Measurements from ENCODE around the gene CCDC24. TPM values are rescaled to one million over a fixed set of nuclear protein-coding genes. Genes with fewer than 3 reads are reported as not detected.

The CCDC24 gene
- total RNA-seq, 2 experiments from 2014 or later: 8.9 to 9.2 TPM

GRCh38 chr1:43981135-43981491, 10.3 kb upstream of the CCDC24 start:
- TF ChIP-seq CTCF (conservative IDR thresholded peaks at IDR 0.05; ENCODE audit: low read length): no peak
- TF ChIP-seq EZH2phosphoT487 (IDR thresholded peaks at IDR 0.05; ENCODE audit: borderline replicate concordance, low read depth, low read length): no peak
- H3K4me3 ChIP-seq (ENCODE audit: low read depth, low read length, poor library complexity, severe bottlenecking): no peak overlapping the region
- H3K4me2 ChIP-seq (ENCODE audit: low read length): no peak overlapping the region
- H3K79me2 ChIP-seq (ENCODE audit: insufficient read depth, low read depth, low read length): no peaks in the 10 kb centered on the region
- intact Hi-C loops (cut with micrococcal nuclease; ENCODE audit: unreplicated experiment): no loop called here
- peaks cover 3% of the 10 kb centered on the region for H3K4me1 ChIP-seq (ENCODE audit: insufficient read depth, low read length, poor library complexity, severe bottlenecking)
- POLR2A ChIA-PET: no interaction called here
- BruUV-seq (replicated peaks): no TSS peak
- peaks cover 27% of the 10 kb centered on the region for H3K36me3 ChIP-seq (ENCODE audit: insufficient read depth, low read length)
- no peak for DNase-seq (ENCODE audit: low spot score)
- H4K20me1 ChIP-seq (ENCODE audit: insufficient read depth, low read length): 0 out of 2 replicates have a peak, but pooled peaks cover 4% of the 10 kb centered on the region
- no peak overlapping the region for H3K27ac ChIP-seq (ENCODE audit: low read depth, low read length, poor library complexity, severe bottlenecking)
- CTCF ChIA-PET (ENCODE audit: unreplicated experiment): no interaction called here
- no peak overlapping the region for H2AFZ ChIP-seq (ENCODE audit: low read length)
- H3K9me2 ChIP-seq (ENCODE audit: insufficient read depth, low read length): no peaks in the 10 kb centered on the region
- H3K9me3 ChIP-seq (ENCODE audit: low read length): no peaks in the 10 kb centered on the region

- intact Hi-C loops (cut with micrococcal nuclease; ENCODE audit: unreplicated experiment): no loop called here
- TF ChIP-seq CTCF (conservative IDR thresholded peaks at IDR 0.05; ENCODE audit: low read length) (no peak), EZH2phosphoT487 (IDR thresholded peaks at IDR 0.05; ENCODE audit: borderline replicate concordance, low read depth, low read length) (no peak)
- DNase-seq (ENCODE audit: low spot score): no peak
- peaks cover 22% of the 10 kb centered on the region for H3K36me3 ChIP-seq (ENCODE audit: insufficient read depth, low read length)
- H3K4me1 ChIP-seq (ENCODE audit: insufficient read depth, low read length, poor library complexity, severe bottlenecking): no peaks in the 10 kb centered on the region
- no peak overlapping the region for H3K4me3 ChIP-seq (ENCODE audit: low read depth, low read length, poor library complexity, severe bottlenecking)
- no peak overlapping the region for H3K4me2 ChIP-seq (ENCODE audit: low read length)
- CTCF ChIA-PET (ENCODE audit: unreplicated experiment): no interaction called here
- POLR2A ChIA-PET: no interaction called here
- H3K9me2 ChIP-seq (ENCODE audit: insufficient read depth, low read length): no peaks in the 10 kb centered on the region
- H2AFZ ChIP-seq (ENCODE audit: low read length): no peak overlapping the region
- H3K9me3 ChIP-seq (ENCODE audit: low read length): no peaks in the 10 kb centered on the region
- no peak overlapping the region for H3K27ac ChIP-seq (ENCODE audit: low read depth, low read length, poor library complexity, severe bottlenecking)
- no TSS peak for BruUV-seq (replicated peaks)
- H4K20me1 ChIP-seq (ENCODE audit: insufficient read depth, low read length): no peaks in the 10 kb centered on the region
- no peaks in the 10 kb centered on the region for H3K79me2 ChIP-seq (ENCODE audit: insufficient read depth, low read depth, low read length)
Measured at GRCh38 chr1:43981636-43982035, 9.8 kb upstream of the CCDC24 start.

- H2AFZ ChIP-seq (ENCODE audit: low read length): no peak overlapping the region
- no peaks in the 10 kb centered on the region for H3K9me2 ChIP-seq (ENCODE audit: insufficient read depth, low read length)
- no peak overlapping the region for H3K27ac ChIP-seq (ENCODE audit: low read depth, low read length, poor library complexity, severe bottlenecking)
- ChIA-PET POLR2A (no interaction called here), CTCF (ENCODE audit: unreplicated experiment) (no interaction called here)
- no peak for TF ChIP-seq EZH2phosphoT487 (IDR thresholded peaks at IDR 0.05; ENCODE audit: borderline replicate concordance, low read depth, low read length)
- TF ChIP-seq CTCF (conservative IDR thresholded peaks at IDR 0.05; ENCODE audit: low read length): no peak
- no peaks in the 10 kb centered on the region for H3K4me1 ChIP-seq (ENCODE audit: insufficient read depth, low read length, poor library complexity, severe bottlenecking)
- intact Hi-C loops (cut with micrococcal nuclease; ENCODE audit: unreplicated experiment): no loop called here
- H3K4me3 ChIP-seq (ENCODE audit: low read depth, low read length, poor library complexity, severe bottlenecking): no peak overlapping the region
- no peaks in the 10 kb centered on the region for H3K9me3 ChIP-seq (ENCODE audit: low read length)
- BruUV-seq (replicated peaks): no TSS peak
- no peaks in the 10 kb centered on the region for H4K20me1 ChIP-seq (ENCODE audit: insufficient read depth, low read length)
- no peaks in the 10 kb centered on the region for H3K79me2 ChIP-seq (ENCODE audit: insufficient read depth, low read depth, low read length)
- peaks cover 16% of the 10 kb centered on the region for H3K36me3 ChIP-seq (ENCODE audit: insufficient read depth, low read length)
- no peak overlapping the region for H3K4me2 ChIP-seq (ENCODE audit: low read length)
- DNase-seq (ENCODE audit: low spot score): no peak
Measured at GRCh38 chr1:43982241-43982640, 9.2 kb upstream of the CCDC24 start.

All from OCI-LY7 (cell line).